ENCODE results near the gene EWSR1.
A peak's percentile ranks its signal among the peaks of the same experiment; 100 is the strongest.

The EWSR1 gene

DNA sequence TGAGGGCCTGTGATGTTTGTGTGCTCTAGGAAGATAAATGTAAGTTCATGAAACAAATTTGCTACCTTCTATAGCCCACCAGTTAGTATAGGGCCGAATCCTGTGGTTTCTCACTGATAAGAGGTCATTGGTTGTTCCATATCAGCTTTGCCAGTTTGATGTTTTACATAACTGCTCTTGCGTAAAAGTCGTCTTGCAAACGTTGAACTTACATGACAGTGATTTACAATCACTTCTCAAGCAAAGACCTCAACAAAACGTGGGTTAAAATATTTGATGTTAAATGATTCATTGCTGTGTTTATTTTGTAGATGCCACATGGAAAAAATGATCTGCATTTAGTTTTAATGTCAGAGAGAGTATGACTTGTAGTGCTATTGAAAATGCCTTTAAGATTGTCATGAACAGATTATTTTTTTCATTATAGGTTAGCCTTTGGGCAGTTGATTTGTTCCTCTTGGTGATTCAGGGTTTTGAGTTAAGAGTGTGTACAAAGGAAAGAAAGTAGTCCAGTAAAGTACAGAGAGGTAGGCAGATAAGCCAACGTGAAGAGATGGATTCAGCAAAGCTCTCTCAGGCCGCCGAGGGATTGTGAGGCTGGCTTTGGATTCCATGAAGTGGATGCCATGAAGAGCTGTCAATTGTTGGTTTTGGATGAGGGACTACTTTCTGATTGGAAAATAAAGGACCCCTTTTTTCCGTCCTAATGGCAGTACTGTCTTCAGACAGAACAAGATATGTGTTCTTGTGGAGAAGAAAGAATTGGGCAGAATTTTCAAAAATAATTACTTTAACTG is 2.6 kb downstream of the EWSR1 start:
- peak in 1 of 2 experiments; percentile 38 for DNase-seq

- no peak for DNase-seq
These were observed 4.6 kb downstream of the EWSR1 start for GRCh38 chr22:29272624-29273023.

DNA sequence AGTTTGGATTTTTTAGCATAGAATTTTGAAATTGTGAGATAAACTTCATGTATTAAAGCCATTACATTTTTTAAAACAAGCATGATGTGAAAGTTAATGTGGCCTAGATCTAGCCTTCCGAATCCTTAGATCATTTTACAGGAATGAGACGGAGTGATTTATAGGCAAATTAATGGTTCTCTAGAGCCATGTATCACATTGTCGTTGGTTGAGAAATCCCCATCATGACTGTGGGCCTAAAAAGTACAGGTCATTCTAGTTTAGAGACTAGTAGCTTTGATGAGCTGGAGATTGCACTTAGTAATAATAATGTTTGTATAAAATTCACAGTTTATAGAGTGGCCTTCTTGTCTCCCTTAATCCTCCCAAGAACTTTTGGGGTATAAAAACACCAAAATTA is 7.1 kb downstream of the EWSR1 start:
- no peak for DNase-seq

- DNase-seq: no peak
These were observed 7.9 kb downstream of the EWSR1 start for GRCh38 chr22:29275819-29276565.

DNA sequence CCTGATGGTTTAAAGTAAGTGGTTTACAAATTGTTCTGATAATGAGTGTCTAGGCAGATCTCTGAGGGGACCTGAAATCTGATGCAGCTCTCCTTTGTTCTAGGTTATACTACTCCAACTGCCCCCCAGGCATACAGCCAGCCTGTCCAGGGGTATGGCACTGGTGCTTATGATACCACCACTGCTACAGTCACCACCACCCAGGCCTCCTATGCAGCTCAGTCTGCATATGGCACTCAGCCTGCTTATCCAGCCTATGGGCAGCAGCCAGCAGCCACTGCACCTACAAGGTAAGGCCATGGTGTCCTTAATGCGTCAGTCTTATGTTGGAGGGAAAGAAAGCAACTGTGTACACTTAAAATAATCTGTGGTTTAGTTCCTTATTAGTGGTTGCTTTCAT is 9.9 kb downstream of the EWSR1 start:
- DNase-seq: no peak

DNA sequence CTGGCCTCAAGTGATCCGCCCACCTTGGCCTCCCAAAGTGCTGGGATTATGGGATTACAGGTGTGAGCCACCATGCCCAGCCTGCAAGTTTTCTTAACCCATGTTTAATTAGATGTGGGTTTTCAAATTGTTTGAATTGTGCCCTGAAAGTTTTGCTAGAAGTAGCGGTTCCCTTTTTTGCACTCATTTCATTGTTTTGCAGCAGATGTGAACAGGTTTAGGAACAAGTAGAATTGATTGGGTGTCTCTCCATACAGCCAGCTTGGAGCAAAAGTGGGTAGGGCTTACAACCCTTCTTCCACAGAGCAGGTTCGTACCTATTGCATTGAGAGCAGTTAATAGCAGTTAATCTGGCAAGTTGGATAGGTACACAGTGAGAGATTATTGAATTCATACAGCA is 16.1 kb downstream of the EWSR1 start:
- DNase-seq: no peak

GRCh38 chr22:29288837-29289236 is 20.8 kb downstream of the EWSR1 start:
- DNase-seq: no peak

- no peak for DNase-seq
These were observed 22.0 kb downstream of the EWSR1 start for GRCh38 chr22:29290061-29290460.

DNA sequence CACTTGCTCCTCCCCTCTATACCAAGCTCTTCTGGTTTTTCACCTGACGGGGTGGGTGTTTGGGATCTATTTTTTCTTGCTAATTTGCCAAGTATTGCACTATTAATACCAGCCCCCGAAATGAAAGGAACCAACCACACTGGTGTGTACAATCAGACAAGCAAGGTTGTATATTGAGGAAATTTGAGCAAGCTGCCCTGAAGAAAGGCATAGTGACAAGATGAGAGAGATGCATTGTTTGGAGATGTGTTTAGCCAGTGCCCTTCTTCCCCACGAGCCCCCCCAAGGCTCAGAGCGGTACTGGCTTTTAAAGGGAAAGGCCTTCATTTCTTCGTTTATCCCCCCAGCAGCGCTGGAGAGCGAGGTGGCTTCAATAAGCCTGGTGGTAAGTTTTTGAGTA is 23.1 kb downstream of the EWSR1 start:
- DNase-seq: no peak

GRCh38 chr22:29292379-29292778 is 24.3 kb downstream of the EWSR1 start:
- no peak for DNase-seq

DNA sequence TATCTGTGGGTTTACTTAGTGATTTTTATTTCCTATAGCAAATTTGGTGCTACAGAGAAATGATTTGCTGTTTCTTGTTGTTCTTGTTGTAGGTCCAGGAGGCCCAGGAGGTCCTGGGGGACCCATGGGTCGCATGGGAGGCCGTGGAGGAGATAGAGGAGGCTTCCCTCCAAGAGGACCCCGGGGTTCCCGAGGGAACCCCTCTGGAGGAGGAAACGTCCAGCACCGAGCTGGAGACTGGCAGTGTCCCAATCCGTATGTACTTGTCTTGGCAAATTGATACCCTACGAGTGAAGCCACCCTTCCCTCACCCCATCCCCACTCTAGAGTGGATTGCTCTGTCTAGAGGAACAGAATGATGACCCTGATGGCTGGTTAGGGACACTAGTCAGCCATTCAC is 30.6 kb downstream of the EWSR1 start:
- DNase-seq: no peak

DNA sequence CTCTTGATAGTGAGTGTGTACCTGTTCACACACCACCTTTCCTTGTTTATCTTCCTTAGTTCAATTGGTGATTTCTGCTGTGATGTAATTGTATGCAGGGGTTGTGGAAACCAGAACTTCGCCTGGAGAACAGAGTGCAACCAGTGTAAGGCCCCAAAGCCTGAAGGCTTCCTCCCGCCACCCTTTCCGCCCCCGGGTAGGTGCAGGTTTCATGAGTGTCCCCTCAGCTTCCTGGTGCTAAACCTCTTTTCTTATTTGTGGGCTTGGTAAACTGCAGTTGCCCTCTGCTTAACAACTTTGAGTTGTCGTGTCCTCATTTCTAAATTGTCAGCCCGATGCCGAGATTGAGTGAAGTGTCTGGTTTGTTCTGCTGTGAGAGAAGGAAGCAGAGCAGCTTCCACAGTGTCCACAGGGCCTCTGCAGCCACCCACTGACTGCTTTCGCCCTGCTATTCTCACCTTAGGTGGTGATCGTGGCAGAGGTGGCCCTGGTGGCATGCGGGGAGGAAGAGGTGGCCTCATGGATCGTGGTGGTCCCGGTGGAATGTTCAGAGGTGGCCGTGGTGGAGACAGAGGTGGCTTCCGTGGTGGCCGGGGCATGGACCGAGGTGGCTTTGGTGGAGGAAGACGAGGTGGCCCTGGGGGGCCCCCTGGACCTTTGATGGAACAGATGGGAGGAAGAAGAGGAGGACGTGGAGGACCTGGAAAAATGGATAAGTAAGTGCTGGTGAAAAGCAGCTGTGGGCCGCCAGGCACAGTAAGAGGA is 31.2 kb downstream of the EWSR1 start:
- DNase-seq: no peak

DNA sequence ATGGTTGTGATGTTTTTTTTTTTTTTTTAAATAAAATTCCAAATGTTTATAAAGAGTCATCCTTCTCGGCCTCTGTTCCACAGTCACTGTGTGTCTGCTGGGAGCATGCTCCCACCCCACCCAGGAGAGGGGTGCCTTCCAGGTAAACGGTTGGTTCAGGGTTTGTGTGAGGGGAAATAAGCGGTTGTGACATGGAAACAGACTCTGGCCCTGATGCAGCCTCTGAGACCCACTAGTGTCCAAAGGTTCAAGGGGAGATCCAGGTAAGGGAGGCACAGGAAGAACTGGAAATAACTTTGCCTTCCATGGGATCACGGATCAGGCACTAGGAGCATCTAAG is 32.4 kb downstream of the EWSR1 start:
- DNase-seq: no peak

DNA sequence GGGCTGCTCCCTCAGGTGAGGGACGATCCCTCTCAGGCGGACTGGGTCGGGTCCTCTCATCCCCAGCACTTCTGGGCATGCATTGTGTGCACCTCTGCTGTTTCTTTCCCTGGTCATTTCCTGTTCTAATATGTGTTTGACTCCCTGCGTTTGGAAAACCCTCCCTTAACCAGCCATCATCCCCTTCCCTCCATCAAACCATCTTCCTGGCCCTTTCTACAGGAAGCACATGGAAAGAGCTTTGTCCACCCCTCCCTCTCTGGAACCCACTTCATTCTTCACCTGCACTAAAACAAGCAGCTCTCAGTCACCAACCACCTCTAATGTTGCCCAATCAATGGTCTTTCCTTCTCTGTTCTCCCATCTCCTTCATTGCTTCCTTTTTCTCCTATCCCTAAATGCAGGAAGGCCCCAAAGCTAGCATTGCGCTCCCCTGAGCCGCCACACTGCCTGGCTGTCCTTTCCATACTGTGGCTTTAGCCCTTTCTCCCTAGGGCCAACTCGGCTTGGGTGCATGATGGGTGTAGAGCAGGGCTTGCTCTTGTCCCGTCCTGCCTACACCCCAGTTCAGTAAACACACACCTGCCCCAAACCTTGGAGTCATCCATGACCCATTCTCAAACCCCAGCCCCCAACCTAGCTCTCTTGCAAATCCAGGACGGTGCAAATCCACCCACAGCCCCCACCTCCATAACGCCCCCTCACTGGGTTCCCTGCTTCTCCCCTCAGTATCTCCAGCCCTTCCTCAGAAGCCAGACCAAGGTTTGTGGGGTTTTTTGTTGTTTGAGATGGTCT is 32.9 kb downstream of the EWSR1 start:
- DNase-seq: no peak

DNA sequence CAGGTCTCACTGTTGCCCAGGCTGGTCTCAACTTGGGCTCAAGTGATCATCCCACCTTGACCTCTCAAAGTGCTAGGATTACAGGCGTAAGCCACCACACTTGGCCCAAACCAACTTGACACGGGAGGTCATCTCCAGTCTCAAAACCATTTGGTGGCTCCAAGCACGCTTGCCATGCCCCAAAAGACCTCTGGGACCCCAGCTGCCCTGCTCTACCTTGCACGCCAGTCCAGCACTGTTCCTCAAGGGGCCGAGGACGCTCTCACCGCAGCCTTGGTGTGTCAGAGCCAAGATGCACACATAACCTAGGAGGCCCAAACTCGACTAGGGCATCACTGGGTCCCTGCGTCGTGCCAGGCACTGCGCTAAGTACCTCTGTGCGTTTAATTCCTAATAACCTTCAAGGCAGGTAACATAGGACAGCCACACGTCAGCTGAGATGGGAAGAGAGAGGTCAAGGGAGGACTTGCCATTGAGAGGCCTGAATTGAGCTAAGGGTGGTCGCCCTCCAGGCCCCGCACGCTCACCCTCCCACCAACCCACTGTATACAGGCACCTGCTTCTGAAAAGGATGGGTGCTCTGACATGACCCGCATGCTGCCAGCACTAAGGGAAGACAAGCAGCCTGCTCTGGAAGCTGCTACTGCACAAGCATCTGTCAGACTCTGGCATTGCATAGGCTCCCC is 33.8 kb downstream of the EWSR1 start:
- DNase-seq: peak in 1 of 2 experiments; percentile 10

- no peak for DNase-seq
These were observed 34.3 kb downstream of the EWSR1 start for GRCh38 chr22:29302402-29302680.

- no peak for DNase-seq
These were observed 34.8 kb downstream of the EWSR1 start for GRCh38 chr22:29302681-29303465.

DNA sequence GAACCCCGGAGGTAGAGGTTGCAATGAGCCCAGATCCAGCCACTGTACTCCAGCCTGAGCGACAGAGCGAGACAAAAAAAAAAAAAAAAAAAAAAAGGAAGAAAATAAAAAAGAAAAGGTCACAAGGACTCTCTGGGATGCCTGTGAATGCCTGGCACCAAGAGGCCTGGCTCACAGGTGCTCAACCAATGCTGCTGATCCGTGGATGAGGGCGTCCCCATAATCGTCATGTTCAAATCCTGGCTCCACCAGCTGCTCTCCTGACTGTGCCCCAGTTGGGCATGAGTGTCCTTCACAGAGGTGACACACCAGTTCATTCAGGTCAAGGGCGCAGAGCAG is 37.7 kb downstream of the EWSR1 start:
- no peak for DNase-seq

DNA sequence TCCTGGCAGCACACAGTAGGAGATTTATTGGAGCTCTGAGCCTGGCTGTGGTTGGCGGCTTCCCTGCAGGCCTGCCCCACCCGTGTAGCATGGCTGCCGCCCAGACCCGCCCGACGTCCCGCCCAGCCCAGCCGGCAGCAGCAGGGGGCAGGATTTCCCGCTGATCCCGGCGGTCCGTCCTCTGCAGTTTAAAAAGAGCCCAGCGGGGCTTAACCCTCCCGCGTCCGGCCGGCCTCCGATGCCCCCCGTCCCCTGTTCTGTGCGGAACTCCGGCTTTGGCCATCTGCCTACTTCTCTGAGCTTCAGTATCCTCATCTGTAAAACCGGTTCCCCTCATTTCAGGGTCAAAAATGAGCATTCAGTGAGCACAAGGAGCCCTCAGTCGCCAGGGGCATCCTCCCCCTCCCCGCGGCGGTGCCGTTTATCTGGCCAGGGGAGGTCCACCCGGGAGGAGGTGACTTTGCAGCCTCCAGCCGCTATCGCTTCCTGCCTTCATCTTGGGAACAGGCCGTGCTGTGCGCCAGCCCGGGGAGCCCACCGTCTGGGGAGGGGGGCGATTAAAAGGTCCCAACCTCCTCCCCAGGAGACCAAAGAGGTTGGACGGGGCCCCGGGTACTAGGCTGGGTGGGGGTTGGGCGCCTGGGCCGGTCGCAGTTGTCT is 38.2 kb downstream of the EWSR1 start, which contains the start of gene GAS2L1:
Gene GAS2L1, plus strand, starts transcription at position 476 of the 660 bp plus-strand sequence. CDS start 1,456 bp downstream, outside the sequence.
- peak in 1 of 2 experiments; percentile 82 for DNase-seq

DNA sequence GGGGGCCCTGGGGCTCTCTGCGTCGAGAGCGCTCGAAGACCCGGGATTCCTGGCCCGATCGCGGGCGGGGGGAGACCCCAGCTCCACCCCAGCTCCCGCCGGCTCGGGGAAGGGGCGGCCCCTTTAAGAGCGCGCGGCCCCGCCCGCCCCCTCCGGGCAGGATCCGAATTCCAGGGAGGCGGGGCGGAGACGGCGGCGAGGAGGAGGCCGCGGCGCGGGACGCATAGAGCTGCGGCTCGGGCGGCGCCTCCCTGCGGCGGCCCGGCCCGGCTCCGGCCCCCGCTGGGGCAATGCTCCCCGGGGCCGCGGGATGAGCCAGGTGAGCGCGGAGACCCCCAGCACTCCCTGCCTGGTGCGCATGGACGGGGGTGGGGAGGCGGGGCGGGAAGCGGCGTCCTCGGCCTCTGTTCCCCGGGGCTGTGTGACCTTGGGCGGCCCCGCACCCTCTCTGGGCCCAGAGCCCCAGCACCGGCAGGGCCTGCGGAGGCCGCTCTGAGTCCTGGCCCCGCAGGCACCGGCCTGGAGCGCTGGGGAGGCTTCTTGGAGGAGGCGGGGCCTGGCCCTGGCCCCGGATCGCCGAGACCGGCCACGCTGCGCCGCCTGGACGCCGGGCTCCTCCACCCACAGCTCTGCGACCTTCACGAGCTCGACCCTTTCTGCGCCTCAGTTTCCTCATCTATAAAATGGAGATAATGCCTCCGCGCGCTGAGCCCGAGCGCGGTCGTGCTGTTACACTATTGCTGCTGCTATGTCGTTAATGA is 38.9 kb downstream of the EWSR1 start:
- DNase-seq: peak in 1 of 2 experiments; percentile 74

All from NCI-H526 (cell line).